ENCODE measurements around the gene SMO. TPM values are rescaled to one million over a fixed set of nuclear protein-coding genes. Genes with fewer than 3 reads are reported as not detected.

Gene SMO
- total and polyA plus RNA-seq, 9 of the 15 experiments (the other 6 are each of a cell fraction or from before 2014, with no cell fraction given) = 0.05 to 0.13 (median 0.10) TPM; not detected in 5

DNA sequence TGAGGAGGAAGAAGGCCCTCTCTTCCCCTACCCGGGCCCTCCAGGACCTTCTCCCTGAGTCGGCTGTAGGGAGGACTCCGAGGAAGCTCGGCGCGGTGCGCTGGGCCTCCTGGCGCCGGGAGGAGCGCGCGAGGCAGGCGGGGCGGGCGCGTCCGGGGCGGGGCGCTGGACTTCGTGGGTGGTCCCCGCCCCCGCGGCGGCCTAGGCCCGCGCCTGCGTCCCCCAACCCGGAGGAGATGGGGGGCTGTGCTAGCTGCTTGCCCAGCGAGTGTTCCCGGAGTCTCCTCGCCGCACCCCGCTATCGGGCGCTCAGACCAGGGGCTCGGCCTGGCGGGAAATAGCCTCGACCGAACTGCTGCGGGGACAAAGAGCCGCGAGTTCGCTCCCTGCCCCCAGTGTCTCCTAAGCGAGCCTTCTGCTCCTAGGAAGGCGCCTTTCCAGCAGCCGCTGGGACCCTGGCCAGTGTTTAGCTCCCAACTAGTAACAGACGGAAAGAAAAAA lies 19.2 kb upstream of the SMO start (continued):
- TF ChIP-seq, protein P1, sequence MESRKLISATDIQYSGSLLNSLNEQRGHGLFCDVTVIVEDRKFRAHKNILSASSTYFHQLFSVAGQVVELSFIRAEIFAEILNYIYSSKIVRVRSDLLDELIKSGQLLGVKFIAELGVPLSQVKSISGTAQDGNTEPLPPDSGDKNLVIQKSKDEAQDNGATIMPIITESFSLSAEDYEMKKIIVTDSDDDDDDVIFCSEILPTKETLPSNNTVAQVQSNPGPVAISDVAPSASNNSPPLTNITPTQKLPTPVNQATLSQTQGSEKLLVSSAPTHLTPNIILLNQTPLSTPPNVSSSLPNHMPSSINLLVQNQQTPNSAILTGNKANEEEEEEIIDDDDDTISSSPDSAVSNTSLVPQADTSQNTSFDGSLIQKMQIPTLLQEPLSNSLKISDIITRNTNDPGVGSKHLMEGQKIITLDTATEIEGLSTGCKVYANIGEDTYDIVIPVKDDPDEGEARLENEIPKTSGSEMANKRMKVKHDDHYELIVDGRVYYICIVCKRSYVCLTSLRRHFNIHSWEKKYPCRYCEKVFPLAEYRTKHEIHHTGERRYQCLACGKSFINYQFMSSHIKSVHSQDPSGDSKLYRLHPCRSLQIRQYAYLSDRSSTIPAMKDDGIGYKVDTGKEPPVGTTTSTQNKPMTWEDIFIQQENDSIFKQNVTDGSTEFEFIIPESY (CRISPR knock-in tag; IDR thresholded peaks at IDR 0.05) = peak; percentile 52
- TF ChIP-seq TCFL5 (CRISPR knock-in tag; conservative IDR thresholded peaks at IDR 0.05) (no peak), EP400 (IDR thresholded peaks at IDR 0.05) (no peak), SRF (CRISPR knock-in tag; IDR thresholded peaks at IDR 0.05) (no peak), ZNF76 (CRISPR knock-in tag; IDR thresholded peaks at IDR 0.05; ENCODE audit: borderline replicate concordance) (no peak), LEF1 (IDR thresholded peaks at IDR 0.05) (no peak), FOXJ3 (CRISPR knock-in tag; IDR thresholded peaks at IDR 0.05) (no peak), COPS2 (conservative IDR thresholded peaks at IDR 0.05) (no peak), ESRRB (CRISPR knock-in tag; IDR thresholded peaks at IDR 0.05; ENCODE audit: borderline replicate concordance) (no peak), MAZ (CRISPR knock-in tag; conservative IDR thresholded peaks at IDR 0.05 in 1 of 2, IDR thresholded peaks at IDR 0.05 in 1 of 2) (peak in 1 of 2 experiments; percentile 50; a peak in 1 of 4 replicates), POLR2AphosphoS5 (IDR thresholded peaks at IDR 0.05; ENCODE audit: control insufficient read depth, insufficient read depth, low read depth, low read length) (no peak), NCOA2 (IDR thresholded peaks at IDR 0.05; ENCODE audit: partially characterized antibody in 2 of 2) (no peak), RHOXF2B (CRISPR knock-in tag; conservative IDR thresholded peaks at IDR 0.05) (no peak), ILK (tag; IDR thresholded peaks at IDR 0.05; ENCODE audit: borderline replicate concordance, low read depth) (no peak), PTBP1 (IDR thresholded peaks at IDR 0.05; ENCODE audit: low read depth, low read length) (no peak), ZBTB7A (IDR thresholded peaks at IDR 0.05; ENCODE audit: borderline replicate concordance, control insufficient read depth, low read depth, low read length) (peak; percentile 79; the same call in 1 of the 2 replicates)
- TF ChIP-seq, protein P2, sequence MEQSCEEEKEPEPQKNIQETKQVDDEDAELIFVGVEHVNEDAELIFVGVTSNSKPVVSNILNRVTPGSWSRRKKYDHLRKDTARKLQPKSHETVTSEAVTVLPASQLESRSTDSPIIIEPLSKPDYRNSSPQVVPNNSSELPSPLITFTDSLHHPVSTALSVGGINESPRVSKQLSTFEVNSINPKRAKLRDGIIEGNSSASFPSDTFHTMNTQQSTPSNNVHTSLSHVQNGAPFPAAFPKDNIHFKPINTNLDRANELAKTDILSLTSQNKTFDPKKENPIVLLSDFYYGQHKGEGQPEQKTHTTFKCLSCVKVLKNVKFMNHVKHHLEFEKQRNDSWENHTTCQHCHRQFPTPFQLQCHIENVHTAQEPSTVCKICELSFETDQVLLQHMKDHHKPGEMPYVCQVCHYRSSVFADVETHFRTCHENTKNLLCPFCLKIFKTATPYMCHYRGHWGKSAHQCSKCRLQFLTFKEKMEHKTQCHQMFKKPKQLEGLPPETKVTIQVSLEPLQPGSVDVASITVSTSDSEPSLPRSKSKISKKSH (CRISPR knock-in tag; IDR thresholded peaks at IDR 0.05) = no peak
- TF ChIP-seq, protein P3, sequence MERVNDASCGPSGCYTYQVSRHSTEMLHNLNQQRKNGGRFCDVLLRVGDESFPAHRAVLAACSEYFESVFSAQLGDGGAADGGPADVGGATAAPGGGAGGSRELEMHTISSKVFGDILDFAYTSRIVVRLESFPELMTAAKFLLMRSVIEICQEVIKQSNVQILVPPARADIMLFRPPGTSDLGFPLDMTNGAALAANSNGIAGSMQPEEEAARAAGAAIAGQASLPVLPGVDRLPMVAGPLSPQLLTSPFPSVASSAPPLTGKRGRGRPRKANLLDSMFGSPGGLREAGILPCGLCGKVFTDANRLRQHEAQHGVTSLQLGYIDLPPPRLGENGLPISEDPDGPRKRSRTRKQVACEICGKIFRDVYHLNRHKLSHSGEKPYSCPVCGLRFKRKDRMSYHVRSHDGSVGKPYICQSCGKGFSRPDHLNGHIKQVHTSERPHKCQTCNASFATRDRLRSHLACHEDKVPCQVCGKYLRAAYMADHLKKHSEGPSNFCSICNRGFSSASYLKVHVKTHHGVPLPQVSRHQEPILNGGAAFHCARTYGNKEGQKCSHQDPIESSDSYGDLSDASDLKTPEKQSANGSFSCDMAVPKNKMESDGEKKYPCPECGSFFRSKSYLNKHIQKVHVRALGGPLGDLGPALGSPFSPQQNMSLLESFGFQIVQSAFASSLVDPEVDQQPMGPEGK (CRISPR knock-in tag; IDR thresholded peaks at IDR 0.05; ENCODE audit: borderline replicate concordance) = no peak
- TF ChIP-seq, protein P4, sequence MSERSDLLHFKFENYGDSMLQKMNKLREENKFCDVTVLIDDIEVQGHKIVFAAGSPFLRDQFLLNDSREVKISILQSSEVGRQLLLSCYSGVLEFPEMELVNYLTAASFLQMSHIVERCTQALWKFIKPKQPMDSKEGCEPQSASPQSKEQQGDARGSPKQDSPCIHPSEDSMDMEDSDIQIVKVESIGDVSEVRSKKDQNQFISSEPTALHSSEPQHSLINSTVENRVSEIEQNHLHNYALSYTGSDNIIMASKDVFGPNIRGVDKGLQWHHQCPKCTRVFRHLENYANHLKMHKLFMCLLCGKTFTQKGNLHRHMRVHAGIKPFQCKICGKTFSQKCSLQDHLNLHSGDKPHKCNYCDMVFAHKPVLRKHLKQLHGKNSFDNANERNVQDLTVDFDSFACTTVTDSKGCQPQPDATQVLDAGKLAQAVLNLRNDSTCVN (CRISPR knock-in tag; IDR thresholded peaks at IDR 0.05) = no peak
- TF ChIP-seq, protein P5, sequence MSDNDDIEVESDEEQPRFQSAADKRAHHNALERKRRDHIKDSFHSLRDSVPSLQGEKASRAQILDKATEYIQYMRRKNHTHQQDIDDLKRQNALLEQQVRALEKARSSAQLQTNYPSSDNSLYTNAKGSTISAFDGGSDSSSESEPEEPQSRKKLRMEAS (CRISPR knock-in tag; IDR thresholded peaks at IDR 0.05) = no peak

Measured in K562 (cell line).